ENCODE data around the gene GRIK4. TPM values are rescaled to one million over a fixed set of nuclear protein-coding genes. Genes with fewer than 3 reads are reported as not detected.
A peak's percentile ranks its signal among the peaks of the same experiment; 100 is the strongest.

GRIK4 gene
- total RNA-seq, 3 donors from 2014 or later (not counting 1 experiment from before 2014, with no cell fraction given), result 2.2 to 32.3 (median 21.9) TPM

GRCh38 chr11:120956710-120957495, 445.4 kb downstream of the GRIK4 start:
- Histone ChIP-seq H3K27ac (ENCODE audit: low read length) (peak overlapping the region; percentile 83), H3K36me3 (ENCODE audit: control insufficient read depth, insufficient read depth, low read length) (no peaks in the 10 kb centered on the region), H3K27me3 (ENCODE audit: control insufficient read depth, insufficient read depth, low read length) (no peaks in the 10 kb centered on the region), H3K4me3 (ENCODE audit: low read length) (no peak overlapping the region), H3K9me3 (ENCODE audit: control insufficient read depth, insufficient read depth, low read length) (no peaks in the 10 kb centered on the region), H3K4me1 (ENCODE audit: control insufficient read depth, insufficient read depth, low read length) (peaks cover 35% of the 10 kb centered on the region)
- intact Hi-C loops (cut with micrococcal nuclease), result loop anchor here (10.0 kb wide), 1 partner anchor 272 kb away; no protein-coding TSS in a partner anchor
- no peak for TF ChIP-seq CTCF (IDR thresholded peaks at IDR 0.05)
- Mint-ChIP-seq H3K27ac (peak overlapping the region; percentile 84 to 89), H3K4me1 (peaks cover 30 to 63% of the 10 kb centered on the region in 2 donors), H3K36me3 (no peaks in the 10 kb centered on the region), H3K27me3 (ENCODE audit: low read depth in 2 of 2) (peaks cover 0 to 10% of the 10 kb centered on the region in 2 donors), H3K9me3 (no peaks in the 10 kb centered on the region), H3K4me3 (peak overlapping the region; percentile 35)
- ATAC-seq, result peak; percentile 57 to 61 (median 60)
- WGBS (ENCODE audit: insufficient coverage), result 53% methylated on average over 16 of the region's 16 CpGs
- DNase-seq, result peak; percentile 34 to 45

GRCh38 chr11:120958185-120958584, 446.6 kb downstream of the GRIK4 start:
- H3K4me3 ChIP-seq (ENCODE audit: low read length), result no peak overlapping the region
- no peak for TF ChIP-seq CTCF (IDR thresholded peaks at IDR 0.05)
- H3K27ac ChIP-seq (ENCODE audit: low read length), result peak overlapping the region; percentile 83
- no peak overlapping the region for H3K4me3 Mint-ChIP-seq
- intact Hi-C loops (cut with micrococcal nuclease), result loop anchor here (10.0 kb wide), 1 partner anchor 273 kb away; no protein-coding TSS in a partner anchor
- H3K27ac Mint-ChIP-seq, result peak overlapping the region in 1 of 2 donors; percentile 89
- H3K9me3 ChIP-seq (ENCODE audit: control insufficient read depth, insufficient read depth, low read length), result no peaks in the 10 kb centered on the region
- DNase-seq (no peak), ATAC-seq (no peak)
- peaks cover 19 to 50% of the 10 kb centered on the region in 2 donors for H3K4me1 Mint-ChIP-seq
- no peaks in the 10 kb centered on the region for H3K36me3 Mint-ChIP-seq
- no peaks in the 10 kb centered on the region for H3K9me3 Mint-ChIP-seq
- no peaks in the 10 kb centered on the region for H3K27me3 ChIP-seq (ENCODE audit: control insufficient read depth, insufficient read depth, low read length)
- H3K27me3 Mint-ChIP-seq (ENCODE audit: low read depth in 2 of 2), result peaks cover 0 to 16% of the 10 kb centered on the region in 2 donors
- H3K36me3 ChIP-seq (ENCODE audit: control insufficient read depth, insufficient read depth, low read length), result no peaks in the 10 kb centered on the region
- WGBS (ENCODE audit: insufficient coverage), result 97% methylated on average over 14 of the region's 14 CpGs
- H3K4me1 ChIP-seq (ENCODE audit: control insufficient read depth, insufficient read depth, low read length), result peaks cover 24% of the 10 kb centered on the region

- H3K27ac Mint-ChIP-seq, result peak overlapping the region in 1 of 2 donors; percentile 89
- H3K36me3 Mint-ChIP-seq, result no peaks in the 10 kb centered on the region
- intact Hi-C loops (cut with micrococcal nuclease), result loop anchor here (10.0 kb wide), 1 partner anchor 274 kb away; no protein-coding TSS in a partner anchor
- Histone ChIP-seq H3K36me3 (ENCODE audit: control insufficient read depth, insufficient read depth, low read length) (no peaks in the 10 kb centered on the region), H3K27ac (ENCODE audit: low read length) (no peak overlapping the region), H3K9me3 (ENCODE audit: control insufficient read depth, insufficient read depth, low read length) (no peaks in the 10 kb centered on the region), H3K27me3 (ENCODE audit: control insufficient read depth, insufficient read depth, low read length) (no peaks in the 10 kb centered on the region), H3K4me3 (ENCODE audit: low read length) (no peak overlapping the region), H3K4me1 (ENCODE audit: control insufficient read depth, insufficient read depth, low read length) (peaks cover 23% of the 10 kb centered on the region)
- no peak overlapping the region for H3K4me3 Mint-ChIP-seq
- no peak for TF ChIP-seq CTCF (IDR thresholded peaks at IDR 0.05)
- 82% methylated on average over 3 of the region's 3 CpGs for WGBS (ENCODE audit: insufficient coverage)
- ATAC-seq (no peak), DNase-seq (no peak)
- H3K27me3 Mint-ChIP-seq (ENCODE audit: low read depth in 2 of 2), result peaks cover 0 to 16% of the 10 kb centered on the region in 2 donors
- no peaks in the 10 kb centered on the region for H3K9me3 Mint-ChIP-seq
- peaks cover 19 to 44% of the 10 kb centered on the region in 2 donors for H3K4me1 Mint-ChIP-seq
Measured at GRCh38 chr11:120959189-120959588, 447.6 kb downstream of the GRIK4 start.

Data from natural killer cell (primary cell).